Mononuclear cell (primary cell): ENCODE results near the gene MDN1. TPM values are rescaled to one million over a fixed set of nuclear protein-coding genes. Genes with fewer than 3 reads are reported as not detected.
A peak's percentile ranks its signal among the peaks of the same experiment; 100 is the strongest.
"Not testable (repeated sequence)": the region's sequence is repeated elsewhere in the genome, so short reads cannot be mapped to it uniquely, and the experiment has no call there.

Experiments used
- H3K27me3 ChIP-seq: 2 replicates; pipeline ENCODE4 v1.6.0; 2011; ENCODE audit warnings: low read length, control low read depth; ENCODE audit not compliant: insufficient read depth
- H3K4me1 ChIP-seq: 2 replicates; pipeline ENCODE4 v1.5.1; 2011; ENCODE audit warnings: mild to moderate bottlenecking, low read length, control low read depth; ENCODE audit not compliant: insufficient read depth
- H3K4me3 ChIP-seq: 2 replicates; pipeline ENCODE4 v1.5.1; 2011; ENCODE audit warnings: mild to moderate bottlenecking, low read length, moderate library complexity
- H3K9me3 ChIP-seq: 2 replicates; pipeline ENCODE4 v1.5.1; 2011; ENCODE audit warnings: low read depth, mild to moderate bottlenecking, control low read depth, low read length
- total RNA-seq: library from RNA; depleted of rRNA; stranded (reverse); fragments of >200 nt; gene quantifications from one replicate; pipeline ENCODE4 v1.2.3, GENCODE V29; 2012

The MDN1 gene
- total RNA-seq, 1 donor, result 30.7 TPM

DNA sequence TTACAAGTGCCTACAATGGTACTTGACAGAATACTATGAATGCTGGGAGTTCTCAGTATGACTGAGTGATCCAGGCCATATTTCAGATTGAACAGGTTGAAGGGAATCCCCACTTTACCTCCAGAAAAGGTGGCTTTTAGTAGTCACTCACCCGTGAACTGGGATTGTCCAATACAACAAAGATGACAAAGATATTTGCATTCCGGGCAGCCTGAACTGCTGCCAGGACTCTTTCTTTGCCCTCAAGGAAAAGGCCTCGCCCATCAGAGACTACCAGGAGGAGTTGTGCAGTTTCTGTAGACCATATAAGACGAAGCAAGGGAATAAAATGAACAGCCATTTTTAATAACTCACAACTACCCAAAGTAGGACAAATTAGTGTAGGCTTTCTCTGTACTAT lies 174.7 kb downstream of the MDN1 start:
- H3K9me3 ChIP-seq, result no peaks in the 10 kb centered on the region
- H3K4me1 ChIP-seq, result no peaks in the 10 kb centered on the region
- H3K4me3 ChIP-seq, result no peak overlapping the region
- H3K27me3 ChIP-seq, result no peaks in the 10 kb centered on the region

- Histone ChIP-seq H3K4me3 (no peak overlapping the region), H3K9me3 (no peaks in the 10 kb centered on the region), H3K27me3 (no peaks in the 10 kb centered on the region), H3K4me1 (peaks cover 9% of the 10 kb centered on the region)
Measured at GRCh38 chr6:89643406-89643805, 176.2 kb downstream of the MDN1 start.

DNA sequence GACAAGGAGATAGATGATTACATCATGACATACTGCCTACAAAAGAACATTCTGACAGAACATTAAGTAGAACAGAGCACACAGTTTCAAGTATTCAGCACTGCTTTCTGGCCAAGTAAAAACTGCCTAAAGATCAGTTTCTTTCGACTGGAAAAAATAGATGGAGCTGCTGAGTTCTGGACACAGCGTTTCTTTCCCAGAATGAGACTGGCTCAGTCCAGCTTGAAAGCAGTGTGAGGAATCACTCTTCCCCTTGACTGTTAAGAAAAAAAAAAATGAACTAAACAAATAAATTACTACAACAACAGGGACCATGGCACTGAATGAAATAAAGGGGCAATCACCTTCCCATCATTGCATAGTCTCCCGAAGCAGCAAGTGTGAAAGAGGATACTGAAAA lies 176.6 kb downstream of the MDN1 start:
- Histone ChIP-seq H3K4me1 (peaks cover 10% of the 10 kb centered on the region), H3K9me3 (no peaks in the 10 kb centered on the region), H3K27me3 (no peaks in the 10 kb centered on the region), H3K4me3 (no peak overlapping the region)

GRCh38 chr6:89641581-89641980 lies 178.0 kb downstream of the MDN1 start:
- H3K9me3 ChIP-seq, H3K4me3 ChIP-seq, H3K27me3 ChIP-seq: not testable (repeated sequence)
- peaks cover 15% of the 10 kb centered on the region for H3K4me1 ChIP-seq

DNA sequence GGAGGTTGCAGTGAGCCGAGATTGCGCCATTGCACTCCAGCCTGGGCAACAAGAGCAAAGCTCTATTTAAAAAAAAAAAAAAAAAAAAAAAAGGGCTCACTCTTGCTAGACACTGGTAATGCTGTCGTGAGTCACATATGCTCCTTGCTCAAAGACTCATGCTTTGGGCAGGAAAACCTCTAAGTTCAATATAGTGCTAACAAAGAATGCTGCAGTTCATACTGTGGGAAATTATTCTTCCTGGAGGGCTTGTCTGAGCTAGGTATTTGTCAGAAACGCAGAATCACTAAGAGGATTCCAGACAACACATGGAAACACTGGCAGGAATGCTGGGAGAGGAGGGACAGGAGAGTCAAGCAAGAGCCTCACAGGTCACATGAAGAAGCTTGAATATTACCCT lies 178.8 kb downstream of the MDN1 start:
- Histone ChIP-seq H3K4me1 (peaks cover 15% of the 10 kb centered on the region), H3K9me3 (no peaks in the 10 kb centered on the region), H3K4me3 (no peak overlapping the region), H3K27me3 (no peaks in the 10 kb centered on the region)

- no peaks in the 10 kb centered on the region for H3K9me3 ChIP-seq
- H3K27me3 ChIP-seq, result no peaks in the 10 kb centered on the region
- H3K4me3 ChIP-seq, result peak within 1 kb of the TSS; percentile 79
Measured at GRCh38 chr6:89638320-89639195, 181.0 kb downstream of the MDN1 start, which contains the start of gene LYRM2. Gene LYRM2, minus strand, starts transcription at chr6:89638747. Its CDS starts 31 bp downstream, at chr6:89638716.

GRCh38 chr6:89637960-89638319 lies 181.7 kb downstream of the MDN1 start:
- H3K4me1 ChIP-seq, result peaks cover 15% of the 10 kb centered on the region
- no peaks in the 10 kb centered on the region for H3K9me3 ChIP-seq
- peak overlapping the region; percentile 79 for H3K4me3 ChIP-seq
- H3K27me3 ChIP-seq, result no peaks in the 10 kb centered on the region

More at GRCh38 chr6:89638320-89639195, 181.0 kb downstream of the MDN1 start, which contains the start of gene LYRM2:
- peaks cover 15% of the 10 kb centered on the region for H3K4me1 ChIP-seq

- not testable (repeated sequence) for H3K4me3 ChIP-seq, H3K9me3 ChIP-seq, H3K27me3 ChIP-seq
- H3K4me1 ChIP-seq, result peaks cover 15% of the 10 kb centered on the region
Measured at GRCh38 chr6:89636412-89636811, 183.2 kb downstream of the MDN1 start.

DNA sequence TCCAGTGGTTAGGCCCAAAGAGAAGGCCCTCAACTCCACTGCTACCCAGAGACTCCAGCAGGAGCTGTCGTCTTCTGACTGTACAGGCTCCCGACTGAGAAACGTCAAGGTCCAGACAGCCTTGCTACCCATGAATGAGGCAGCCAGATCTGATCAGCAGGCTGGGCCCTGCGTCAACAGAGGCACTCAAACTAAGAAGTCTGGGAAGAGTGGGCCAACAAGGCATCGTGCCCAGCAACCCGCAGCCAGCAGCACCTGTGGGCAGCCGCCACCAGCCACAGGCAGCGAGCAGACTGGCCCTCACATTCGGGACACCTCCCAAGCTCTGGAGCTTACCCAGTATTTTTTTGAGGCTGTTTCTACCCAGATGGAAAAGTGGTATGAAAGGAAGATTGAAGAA lies 189.1 kb downstream of the MDN1 start:
- H3K4me3 ChIP-seq, result no peak overlapping the region
- H3K4me1 ChIP-seq, result no peaks in the 10 kb centered on the region
- H3K27me3 ChIP-seq, result no peaks in the 10 kb centered on the region
- H3K9me3 ChIP-seq, result no peaks in the 10 kb centered on the region

- no peaks in the 10 kb centered on the region for H3K4me1 ChIP-seq
- H3K4me3 ChIP-seq, result no peak overlapping the region
- H3K27me3 ChIP-seq, result no peaks in the 10 kb centered on the region
- H3K9me3 ChIP-seq, result no peaks in the 10 kb centered on the region
Measured at GRCh38 chr6:89623749-89624148, 195.8 kb downstream of the MDN1 start.

DNA sequence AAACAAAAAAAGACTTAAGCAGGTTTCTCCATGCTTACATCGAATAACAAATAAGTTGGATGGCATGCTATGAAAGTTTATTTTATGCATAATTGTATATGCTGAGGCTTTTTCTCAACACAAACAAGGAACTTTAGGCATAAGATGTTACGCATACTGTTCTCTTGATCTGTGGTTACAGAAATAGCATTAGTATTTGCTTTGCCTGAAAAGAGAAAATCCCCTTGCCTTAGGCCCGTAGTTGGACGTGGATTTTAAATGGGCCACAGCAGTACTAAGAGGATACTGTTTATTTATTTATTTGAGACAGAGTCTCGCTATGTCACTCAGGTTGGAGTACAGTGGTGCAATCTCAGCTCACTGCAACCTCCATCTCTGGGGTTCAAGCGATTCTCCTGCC lies 200.0 kb downstream of the MDN1 start:
- H3K4me3 ChIP-seq, result no peak overlapping the region
- H3K4me1 ChIP-seq, result no peaks in the 10 kb centered on the region
- no peaks in the 10 kb centered on the region for H3K9me3 ChIP-seq
- no peaks in the 10 kb centered on the region for H3K27me3 ChIP-seq

DNA sequence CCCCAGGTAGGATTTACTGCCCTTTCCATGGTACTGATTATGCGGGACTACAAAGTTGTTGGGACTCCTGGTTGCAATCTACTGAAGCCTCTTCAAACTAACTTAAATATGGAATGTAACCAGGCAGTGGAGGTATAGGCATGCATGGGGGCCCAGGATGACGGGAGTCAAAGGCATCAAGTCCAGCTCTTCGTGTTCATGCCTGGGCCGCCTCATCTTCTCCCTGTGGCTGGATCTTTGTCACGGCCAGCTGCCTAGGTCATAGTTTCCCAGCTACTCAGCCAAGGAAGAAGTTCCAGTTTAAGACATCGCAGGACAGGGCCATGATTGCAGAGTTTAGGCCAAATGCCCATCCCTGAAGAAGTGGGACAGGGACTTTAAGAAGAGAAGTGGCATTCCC lies 201.6 kb downstream of the MDN1 start:
- no peaks in the 10 kb centered on the region for H3K4me1 ChIP-seq
- H3K27me3 ChIP-seq, result no peaks in the 10 kb centered on the region
- H3K9me3 ChIP-seq, result no peaks in the 10 kb centered on the region
- no peak overlapping the region for H3K4me3 ChIP-seq

DNA sequence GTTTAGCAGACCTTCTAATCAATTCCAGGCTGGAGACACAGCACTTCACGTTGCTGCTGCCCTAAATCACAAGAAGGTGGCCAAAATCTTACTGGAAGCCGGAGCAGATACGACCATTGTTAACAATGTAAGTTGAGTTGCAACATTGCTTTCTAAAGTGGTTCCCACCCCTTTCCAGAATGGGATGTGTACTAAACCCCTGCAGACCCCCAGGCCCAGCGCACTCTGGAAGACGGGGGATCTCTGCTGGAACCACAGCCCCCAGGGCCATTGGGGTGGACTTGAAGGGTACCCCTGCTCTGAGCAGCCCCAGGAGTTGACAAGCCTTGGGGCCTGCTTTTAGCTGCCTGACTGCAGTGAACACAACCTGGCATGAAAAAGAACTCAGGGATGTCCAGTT lies 203.1 kb downstream of the MDN1 start:
- no peak overlapping the region for H3K4me3 ChIP-seq
- H3K27me3 ChIP-seq, result no peaks in the 10 kb centered on the region
- H3K4me1 ChIP-seq, result no peaks in the 10 kb centered on the region
- H3K9me3 ChIP-seq, result no peaks in the 10 kb centered on the region

DNA sequence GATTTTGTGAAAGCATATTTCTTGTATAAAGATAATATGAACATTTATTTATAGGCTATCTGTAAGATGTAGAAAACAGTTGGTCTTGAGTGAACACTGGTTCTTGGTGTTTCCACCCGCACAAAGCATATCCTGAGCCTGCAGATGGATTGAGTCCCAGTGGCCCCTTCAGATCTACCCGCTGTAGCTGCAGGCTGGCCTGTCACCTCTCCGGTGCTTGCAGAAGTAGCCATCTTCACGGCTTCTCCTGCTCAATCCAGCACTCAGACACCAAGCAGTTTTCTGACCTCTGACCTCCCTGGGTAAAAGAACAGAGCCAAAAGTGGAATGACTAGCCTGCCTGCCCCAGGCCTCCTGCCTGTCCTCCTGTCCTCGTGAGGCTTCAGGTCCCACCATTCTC lies 203.7 kb downstream of the MDN1 start:
- Histone ChIP-seq H3K4me3 (no peak overlapping the region), H3K4me1 (no peaks in the 10 kb centered on the region), H3K27me3 (no peaks in the 10 kb centered on the region), H3K9me3 (no peaks in the 10 kb centered on the region)

DNA sequence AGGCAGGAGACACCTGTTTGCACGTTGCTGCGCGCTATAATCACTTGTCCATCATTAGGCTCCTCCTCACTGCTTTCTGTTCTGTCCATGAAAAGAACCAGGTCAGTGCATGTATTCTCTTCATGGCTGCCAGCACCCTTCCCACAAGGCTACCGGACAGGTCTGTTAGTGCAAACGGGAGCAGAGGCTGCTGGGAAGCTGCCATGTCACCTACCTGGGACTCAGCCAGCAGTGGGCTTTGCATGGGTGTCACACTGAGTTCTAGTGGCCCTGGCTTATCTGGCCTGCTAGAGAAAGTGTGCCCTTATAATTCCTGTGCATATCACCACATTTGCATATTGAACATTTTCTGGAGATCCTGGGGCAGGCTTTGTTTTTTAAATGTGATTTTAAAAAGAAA lies 205.8 kb downstream of the MDN1 start:
- H3K4me3 ChIP-seq, result no peak overlapping the region
- H3K27me3 ChIP-seq, result no peaks in the 10 kb centered on the region
- H3K4me1 ChIP-seq, result no peaks in the 10 kb centered on the region
- no peaks in the 10 kb centered on the region for H3K9me3 ChIP-seq

- H3K27me3 ChIP-seq, result no peaks in the 10 kb centered on the region
- H3K9me3 ChIP-seq, result no peaks in the 10 kb centered on the region
- no peak overlapping the region for H3K4me3 ChIP-seq
- H3K4me1 ChIP-seq, result no peaks in the 10 kb centered on the region
Measured at GRCh38 chr6:89612121-89612520, 207.5 kb downstream of the MDN1 start.
